HG02852 (cell line): ENCODE results near the gene ABCB9.
"Not testable (repeated sequence)": the region's sequence is repeated elsewhere in the genome, so short reads cannot be mapped to it uniquely, and the experiment has no call there.

Source experiments
- ATAC-seq: cut with Tn5 transposase; IDR thresholded peaks from one replicate; pipeline ENCODE4 v1.9.1; 2021; ENCODE audit warnings: mild to moderate bottlenecking, moderate library complexity; ENCODE audit not compliant: unreplicated experiment

Gene ABCB9

GRCh38 chr12:122944605-122945592, 21.4 kb downstream of the ABCB9 start:
- no peak for ATAC-seq

GRCh38 chr12:122943196-122943595, 23.1 kb downstream of the ABCB9 start:
- no peak for ATAC-seq

GRCh38 chr12:122942637-122943036, 23.6 kb downstream of the ABCB9 start:
- ATAC-seq = no peak

- ATAC-seq = not testable (repeated sequence)
Observed at GRCh38 chr12:122941351-122941750, 24.9 kb downstream of the ABCB9 start.

GRCh38 chr12:122939125-122939524, 27.1 kb downstream of the ABCB9 start:
- ATAC-seq = no peak

GRCh38 chr12:122937622-122938091, 28.6 kb downstream of the ABCB9 start:
- ATAC-seq = no peak

- no peak for ATAC-seq
Observed at GRCh38 chr12:122935318-122935717, 30.9 kb downstream of the ABCB9 start.

GRCh38 chr12:122934722-122935121, 31.5 kb downstream of the ABCB9 start:
- ATAC-seq = no peak

GRCh38 chr12:122932207-122932606, 34.1 kb downstream of the ABCB9 start:
- ATAC-seq = no peak

GRCh38 chr12:122929812-122930211, 36.5 kb downstream of the ABCB9 start:
- ATAC-seq = no peak

- ATAC-seq = no peak
Observed at GRCh38 chr12:122929148-122929538, 37.1 kb downstream of the ABCB9 start.

- no peak for ATAC-seq
Observed at GRCh38 chr12:122928404-122929147, 37.7 kb downstream of the ABCB9 start.

- ATAC-seq = no peak
Observed at GRCh38 chr12:122927756-122928403, 38.4 kb downstream of the ABCB9 start.

GRCh38 chr12:122921917-122922316, 44.3 kb downstream of the ABCB9 start:
- no peak for ATAC-seq

- ATAC-seq = no peak
Observed at GRCh38 chr12:122920687-122921086, 45.6 kb downstream of the ABCB9 start.

- no peak for ATAC-seq
Observed at GRCh38 chr12:122918827-122919226, 47.4 kb downstream of the ABCB9 start.

- no peak for ATAC-seq
Observed at GRCh38 chr12:122917507-122918121, 48.6 kb downstream of the ABCB9 start.

GRCh38 chr12:122909442-122910288, 56.6 kb downstream of the ABCB9 start:
- no peak for ATAC-seq

GRCh38 chr12:122908915-122909314, 57.3 kb downstream of the ABCB9 start:
- ATAC-seq = no peak

GRCh38 chr12:122905258-122905657, 61.0 kb downstream of the ABCB9 start:
- not testable (repeated sequence) for ATAC-seq
